GM23338 (cell line): ENCODE results near the gene SMYD3.

Source experiments
- CREB1 ChIP-seq: fragments of 250-450 bp; sonication (Bioruptor Pico); IDR thresholded peaks from 2 replicates; pipeline ENCODE4 v1.5.0; 2020; ENCODE audit warnings: low read depth, mild to moderate bottlenecking, moderate library complexity
- EZH2 ChIP-seq: fragments of 200-600 bp; sonication (generic); IDR thresholded peaks from one replicate; pipeline ENCODE4 v1.8.0; 2017; ENCODE audit warnings: antibody characterized with exemption, mild to moderate bottlenecking, low read depth; ENCODE audit not compliant: unreplicated experiment
- EZH2phosphoT487 ChIP-seq: fragments of 200-600 bp; sonication (generic); IDR thresholded peaks from one replicate; pipeline ENCODE4 v1.8.1; 2018; ENCODE audit warnings: antibody characterized with exemption; ENCODE audit not compliant: unreplicated experiment
- JUNB ChIP-seq: IDR thresholded peaks from one replicate; pipeline ENCODE4 v1.6.1; 2016; ENCODE audit warnings: antibody characterized with exemption; ENCODE audit not compliant: unreplicated experiment
- NANOG ChIP-seq: IDR thresholded peaks from 2 replicates; pipeline ENCODE4 v1.6.1; 2016; ENCODE audit warnings: antibody characterized with exemption, borderline replicate concordance
- POLR2AphosphoS5 ChIP-seq: IDR thresholded peaks from 2 replicates; pipeline ENCODE4 v1.6.1; 2016; ENCODE audit warnings: antibody characterized with exemption, low read depth
- STAT1 ChIP-seq: IDR thresholded peaks from one replicate; pipeline ENCODE4 v1.6.1; 2016; ENCODE audit warnings: antibody characterized with exemption; ENCODE audit not compliant: unreplicated experiment
- ZNF331 ChIP-seq: fragments of 250-450 bp; sonication (Bioruptor Pico); IDR thresholded peaks from 2 replicates; pipeline ENCODE4 v1.5.0; 2020; ENCODE audit warnings: low read depth, mild to moderate bottlenecking, moderate library complexity
- TF ChIP-seq, protein P1 (sequence below), 2 experiments: fragments of 200-600 bp in 1 of 2; sonication (generic) in 1 of 2; conservative IDR thresholded peaks; 2 replicates each; pipeline versions ENCODE4 v1.5.1 to v1.6.1; 2016 to 2017; ENCODE audit warnings: antibody characterized with exemption in 2 of 2, low read depth in 2 of 2, mild to moderate bottlenecking in 2 of 2, moderate library complexity in 1 of 2
- TF ChIP-seq, protein P2 (sequence below): IDR thresholded peaks from one replicate; pipeline ENCODE4 v1.6.1; 2018; ENCODE audit warnings: antibody characterized with exemption; ENCODE audit not compliant: unreplicated experiment
- TF ChIP-seq, protein P3 (sequence below): fragments of 250-450 bp; sonication (Bioruptor Pico); IDR thresholded peaks from 2 replicates; pipeline ENCODE4 v1.5.0; 2020; ENCODE audit warnings: mild to moderate bottlenecking, moderate library complexity

DNA sequence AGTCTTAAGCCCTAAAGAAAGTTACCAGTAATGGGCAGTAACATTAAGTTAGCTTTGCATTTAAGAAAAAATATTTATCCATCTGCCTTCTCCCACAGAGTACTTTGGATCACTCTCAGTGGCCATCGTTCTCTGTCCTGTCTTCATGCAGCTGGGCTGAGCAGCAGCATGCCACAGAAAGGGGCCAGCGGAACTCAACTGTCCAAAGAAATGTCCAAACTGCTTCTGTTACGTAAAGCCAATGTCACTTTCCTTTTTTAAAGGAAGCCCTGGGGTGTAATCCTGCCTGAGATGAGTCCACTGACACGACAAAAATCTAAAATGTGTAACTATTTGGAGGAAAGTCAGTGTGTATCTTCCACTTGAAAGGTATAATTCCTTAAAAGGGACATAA, 291.6 kb downstream of the SMYD3 start:
- TF ChIP-seq, protein P1, sequence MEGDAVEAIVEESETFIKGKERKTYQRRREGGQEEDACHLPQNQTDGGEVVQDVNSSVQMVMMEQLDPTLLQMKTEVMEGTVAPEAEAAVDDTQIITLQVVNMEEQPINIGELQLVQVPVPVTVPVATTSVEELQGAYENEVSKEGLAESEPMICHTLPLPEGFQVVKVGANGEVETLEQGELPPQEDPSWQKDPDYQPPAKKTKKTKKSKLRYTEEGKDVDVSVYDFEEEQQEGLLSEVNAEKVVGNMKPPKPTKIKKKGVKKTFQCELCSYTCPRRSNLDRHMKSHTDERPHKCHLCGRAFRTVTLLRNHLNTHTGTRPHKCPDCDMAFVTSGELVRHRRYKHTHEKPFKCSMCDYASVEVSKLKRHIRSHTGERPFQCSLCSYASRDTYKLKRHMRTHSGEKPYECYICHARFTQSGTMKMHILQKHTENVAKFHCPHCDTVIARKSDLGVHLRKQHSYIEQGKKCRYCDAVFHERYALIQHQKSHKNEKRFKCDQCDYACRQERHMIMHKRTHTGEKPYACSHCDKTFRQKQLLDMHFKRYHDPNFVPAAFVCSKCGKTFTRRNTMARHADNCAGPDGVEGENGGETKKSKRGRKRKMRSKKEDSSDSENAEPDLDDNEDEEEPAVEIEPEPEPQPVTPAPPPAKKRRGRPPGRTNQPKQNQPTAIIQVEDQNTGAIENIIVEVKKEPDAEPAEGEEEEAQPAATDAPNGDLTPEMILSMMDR (conservative IDR thresholded peaks at IDR 0.05; ENCODE audit: low read depth in 2 of 2) = no peak
- no peak for TF ChIP-seq POLR2AphosphoS5
- no peak for TF ChIP-seq CREB1 (CRISPR knock-in tag)
- TF ChIP-seq EZH2 = no peak
- no peak for TF ChIP-seq EZH2phosphoT487
- TF ChIP-seq NANOG = no peak
- TF ChIP-seq, protein P2, sequence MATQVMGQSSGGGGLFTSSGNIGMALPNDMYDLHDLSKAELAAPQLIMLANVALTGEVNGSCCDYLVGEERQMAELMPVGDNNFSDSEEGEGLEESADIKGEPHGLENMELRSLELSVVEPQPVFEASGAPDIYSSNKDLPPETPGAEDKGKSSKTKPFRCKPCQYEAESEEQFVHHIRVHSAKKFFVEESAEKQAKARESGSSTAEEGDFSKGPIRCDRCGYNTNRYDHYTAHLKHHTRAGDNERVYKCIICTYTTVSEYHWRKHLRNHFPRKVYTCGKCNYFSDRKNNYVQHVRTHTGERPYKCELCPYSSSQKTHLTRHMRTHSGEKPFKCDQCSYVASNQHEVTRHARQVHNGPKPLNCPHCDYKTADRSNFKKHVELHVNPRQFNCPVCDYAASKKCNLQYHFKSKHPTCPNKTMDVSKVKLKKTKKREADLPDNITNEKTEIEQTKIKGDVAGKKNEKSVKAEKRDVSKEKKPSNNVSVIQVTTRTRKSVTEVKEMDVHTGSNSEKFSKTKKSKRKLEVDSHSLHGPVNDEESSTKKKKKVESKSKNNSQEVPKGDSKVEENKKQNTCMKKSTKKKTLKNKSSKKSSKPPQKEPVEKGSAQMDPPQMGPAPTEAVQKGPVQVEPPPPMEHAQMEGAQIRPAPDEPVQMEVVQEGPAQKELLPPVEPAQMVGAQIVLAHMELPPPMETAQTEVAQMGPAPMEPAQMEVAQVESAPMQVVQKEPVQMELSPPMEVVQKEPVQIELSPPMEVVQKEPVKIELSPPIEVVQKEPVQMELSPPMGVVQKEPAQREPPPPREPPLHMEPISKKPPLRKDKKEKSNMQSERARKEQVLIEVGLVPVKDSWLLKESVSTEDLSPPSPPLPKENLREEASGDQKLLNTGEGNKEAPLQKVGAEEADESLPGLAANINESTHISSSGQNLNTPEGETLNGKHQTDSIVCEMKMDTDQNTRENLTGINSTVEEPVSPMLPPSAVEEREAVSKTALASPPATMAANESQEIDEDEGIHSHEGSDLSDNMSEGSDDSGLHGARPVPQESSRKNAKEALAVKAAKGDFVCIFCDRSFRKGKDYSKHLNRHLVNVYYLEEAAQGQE = no peak
- TF ChIP-seq ZNF331 (CRISPR knock-in tag) = no peak
- no peak for TF ChIP-seq JUNB
- TF ChIP-seq STAT1 = no peak
- TF ChIP-seq, protein P3, sequence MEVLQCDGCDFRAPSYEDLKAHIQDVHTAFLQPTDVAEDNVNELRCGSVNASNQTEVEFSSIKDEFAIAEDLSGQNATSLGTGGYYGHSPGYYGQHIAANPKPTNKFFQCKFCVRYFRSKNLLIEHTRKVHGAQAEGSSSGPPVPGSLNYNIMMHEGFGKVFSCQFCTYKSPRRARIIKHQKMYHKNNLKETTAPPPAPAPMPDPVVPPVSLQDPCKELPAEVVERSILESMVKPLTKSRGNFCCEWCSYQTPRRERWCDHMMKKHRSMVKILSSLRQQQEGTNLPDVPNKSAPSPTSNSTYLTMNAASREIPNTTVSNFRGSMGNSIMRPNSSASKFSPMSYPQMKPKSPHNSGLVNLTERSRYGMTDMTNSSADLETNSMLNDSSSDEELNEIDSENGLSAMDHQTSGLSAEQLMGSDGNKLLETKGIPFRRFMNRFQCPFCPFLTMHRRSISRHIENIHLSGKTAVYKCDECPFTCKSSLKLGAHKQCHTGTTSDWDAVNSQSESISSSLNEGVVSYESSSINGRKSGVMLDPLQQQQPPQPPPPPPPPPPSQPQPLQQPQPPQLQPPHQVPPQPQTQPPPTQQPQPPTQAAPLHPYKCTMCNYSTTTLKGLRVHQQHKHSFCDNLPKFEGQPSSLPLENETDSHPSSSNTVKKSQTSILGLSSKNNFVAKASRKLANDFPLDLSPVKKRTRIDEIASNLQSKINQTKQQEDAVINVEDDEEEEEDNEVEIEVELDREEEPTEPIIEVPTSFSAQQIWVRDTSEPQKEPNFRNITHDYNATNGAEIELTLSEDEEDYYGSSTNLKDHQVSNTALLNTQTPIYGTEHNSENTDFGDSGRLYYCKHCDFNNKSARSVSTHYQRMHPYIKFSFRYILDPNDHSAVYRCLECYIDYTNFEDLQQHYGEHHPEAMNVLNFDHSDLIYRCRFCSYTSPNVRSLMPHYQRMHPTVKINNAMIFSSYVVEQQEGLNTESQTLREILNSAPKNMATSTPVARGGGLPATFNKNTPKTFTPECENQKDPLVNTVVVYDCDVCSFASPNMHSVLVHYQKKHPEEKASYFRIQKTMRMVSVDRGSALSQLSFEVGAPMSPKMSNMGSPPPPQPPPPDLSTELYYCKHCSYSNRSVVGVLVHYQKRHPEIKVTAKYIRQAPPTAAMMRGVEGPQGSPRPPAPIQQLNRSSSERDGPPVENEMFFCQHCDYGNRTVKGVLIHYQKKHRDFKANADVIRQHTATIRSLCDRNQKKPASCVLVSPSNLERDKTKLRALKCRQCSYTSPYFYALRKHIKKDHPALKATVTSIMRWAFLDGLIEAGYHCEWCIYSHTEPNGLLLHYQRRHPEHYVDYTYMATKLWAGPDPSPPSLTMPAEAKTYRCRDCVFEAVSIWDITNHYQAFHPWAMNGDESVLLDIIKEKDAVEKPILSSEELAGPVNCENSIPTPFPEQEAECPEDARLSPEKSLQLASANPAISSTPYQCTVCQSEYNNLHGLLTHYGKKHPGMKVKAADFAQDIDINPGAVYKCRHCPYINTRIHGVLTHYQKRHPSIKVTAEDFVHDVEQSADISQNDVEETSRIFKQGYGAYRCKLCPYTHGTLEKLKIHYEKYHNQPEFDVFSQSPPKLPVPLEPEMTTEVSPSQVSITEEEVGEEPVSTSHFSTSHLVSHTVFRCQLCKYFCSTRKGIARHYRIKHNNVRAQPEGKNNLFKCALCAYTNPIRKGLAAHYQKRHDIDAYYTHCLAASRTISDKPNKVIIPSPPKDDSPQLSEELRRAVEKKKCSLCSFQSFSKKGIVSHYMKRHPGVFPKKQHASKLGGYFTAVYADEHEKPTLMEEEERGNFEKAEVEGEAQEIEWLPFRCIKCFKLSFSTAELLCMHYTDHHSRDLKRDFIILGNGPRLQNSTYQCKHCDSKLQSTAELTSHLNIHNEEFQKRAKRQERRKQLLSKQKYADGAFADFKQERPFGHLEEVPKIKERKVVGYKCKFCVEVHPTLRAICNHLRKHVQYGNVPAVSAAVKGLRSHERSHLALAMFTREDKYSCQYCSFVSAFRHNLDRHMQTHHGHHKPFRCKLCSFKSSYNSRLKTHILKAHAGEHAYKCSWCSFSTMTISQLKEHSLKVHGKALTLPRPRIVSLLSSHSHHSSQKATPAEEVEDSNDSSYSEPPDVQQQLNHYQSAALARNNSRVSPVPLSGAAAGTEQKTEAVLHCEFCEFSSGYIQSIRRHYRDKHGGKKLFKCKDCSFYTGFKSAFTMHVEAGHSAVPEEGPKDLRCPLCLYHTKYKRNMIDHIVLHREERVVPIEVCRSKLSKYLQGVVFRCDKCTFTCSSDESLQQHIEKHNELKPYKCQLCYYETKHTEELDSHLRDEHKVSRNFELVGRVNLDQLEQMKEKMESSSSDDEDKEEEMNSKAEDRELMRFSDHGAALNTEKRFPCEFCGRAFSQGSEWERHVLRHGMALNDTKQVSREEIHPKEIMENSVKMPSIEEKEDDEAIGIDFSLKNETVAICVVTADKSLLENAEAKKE = no peak
